ENCODE measurements around the gene ZNF205.

Gene ZNF205

GRCh38 chr16:3158510-3159314 lies 46.3 kb downstream of the ZNF205 start:
- Histone ChIP-seq H3K79me1 (ENCODE audit: low read length) (peaks cover 7% of the 10 kb centered on the region), H2BK5ac (ENCODE audit: low read depth, low read length, poor library complexity) (peak overlapping the region; percentile 59), H2AK5ac (ENCODE audit: low read length) (no peak overlapping the region), H3K79me2 (ENCODE audit: control insufficient read depth, insufficient read depth, low read length, poor library complexity) (peaks cover 8% of the 10 kb centered on the region), H4K8ac (ENCODE audit: low read depth, low read length) (peak overlapping the region; percentile 86), H3K4me1 (ENCODE audit: control insufficient read depth in 1 of 2, insufficient read depth in 2 of 2, low read length in 2 of 2) (peaks cover 6 to 9% of the 10 kb centered on the region in 2 experiments), H2BK120ac (ENCODE audit: insufficient read depth, low read length, poor library complexity) (peak overlapping the region; percentile 20), H3K9me3 (ENCODE audit: insufficient read depth, low read depth, low read length) (peaks cover 5% of the 10 kb centered on the region), H3K18ac (ENCODE audit: low read length) (peak overlapping the region; percentile 72), H3K9ac (ENCODE audit: low read length) (peak overlapping the region; percentile 76), H2BK12ac (ENCODE audit: low read length) (no peak overlapping the region), H3K4me3 (ENCODE audit: low read depth, low read length) (peak overlapping the region; percentile 70), H3K14ac (ENCODE audit: low read length) (peak overlapping the region; percentile 78), H3K27me3 (ENCODE audit: insufficient read depth, low read length) (no peaks in the 10 kb centered on the region), H3K4ac (ENCODE audit: low read depth, low read length) (peak overlapping the region; percentile 37), H3K23ac (ENCODE audit: low read length) (no peak overlapping the region), H3K4me2 (ENCODE audit: low read length) (peak overlapping the region; percentile 81), H4K12ac (ENCODE audit: low read depth, low read length) (peak overlapping the region; percentile 23), H3K36me3 (ENCODE audit: control insufficient read depth in 1 of 2, insufficient read depth in 2 of 2, low read length in 2 of 2) (no peaks in the 10 kb centered on the region), H4K91ac (ENCODE audit: low read depth, low read length) (peak overlapping the region; percentile 41), H2AFZ (ENCODE audit: insufficient read depth, low read length, poor library complexity) (peak overlapping the region; percentile 95), H3K27ac (ENCODE audit: low read depth, low read length) (peak overlapping the region; percentile 63)
- WGBS (ENCODE audit: extremely low coverage, insufficient coverage, insufficient read length) = no CpG with 5 or more reads among the region's 70 CpGs
- peak; percentile 80 to 82 for DNase-seq

GRCh38 chr16:3161235-3162018 lies 49.0 kb downstream of the ZNF205 start:
- Histone ChIP-seq H2BK12ac (ENCODE audit: low read length) (no peak overlapping the region), H2AK5ac (ENCODE audit: low read length) (no peak overlapping the region)
- WGBS (ENCODE audit: extremely low coverage, insufficient coverage, insufficient read length) = no CpG with 5 or more reads among the region's 36 CpGs

GRCh38 chr16:3164121-3164991 lies 52.0 kb downstream of the ZNF205 start:
- Histone ChIP-seq H2BK12ac (ENCODE audit: low read length) (no peak overlapping the region), H3K36me3 (ENCODE audit: control insufficient read depth in 1 of 2, insufficient read depth in 2 of 2, low read length in 2 of 2) (no peaks in the 10 kb centered on the region), H3K4me1 (ENCODE audit: control insufficient read depth in 1 of 2, insufficient read depth in 2 of 2, low read length in 2 of 2) (no peaks in the 10 kb centered on the region), H3K23ac (ENCODE audit: low read length) (no peak overlapping the region), H2BK5ac (ENCODE audit: low read depth, low read length, poor library complexity) (no peak overlapping the region), H3K18ac (ENCODE audit: low read length) (no peak overlapping the region), H3K79me1 (ENCODE audit: low read length) (no peaks in the 10 kb centered on the region), H2AK5ac (ENCODE audit: low read length) (no peak overlapping the region), H4K8ac (ENCODE audit: low read depth, low read length) (no peak overlapping the region), H3K4me2 (ENCODE audit: low read length) (no peak overlapping the region), H2AFZ (ENCODE audit: insufficient read depth, low read length, poor library complexity) (no peak overlapping the region), H4K91ac (ENCODE audit: low read depth, low read length) (no peak overlapping the region), H3K4ac (ENCODE audit: low read depth, low read length) (no peak overlapping the region), H3K79me2 (ENCODE audit: control insufficient read depth, insufficient read depth, low read length, poor library complexity) (no peaks in the 10 kb centered on the region), H4K12ac (ENCODE audit: low read depth, low read length) (no peak overlapping the region), H3K9ac (ENCODE audit: low read length) (no peak overlapping the region), H3K27me3 (ENCODE audit: insufficient read depth, low read length) (peaks cover 5% of the 10 kb centered on the region), H3K4me3 (ENCODE audit: low read depth, low read length) (no peak overlapping the region), H3K14ac (ENCODE audit: low read length) (no peak overlapping the region), H3K27ac (ENCODE audit: low read depth, low read length) (no peak overlapping the region), H2BK120ac (ENCODE audit: insufficient read depth, low read length, poor library complexity) (no peak overlapping the region), H3K9me3 (ENCODE audit: insufficient read depth, low read depth, low read length) (peaks cover 2% of the 10 kb centered on the region)
- no peak for DNase-seq
- no CpG with 5 or more reads among the region's 37 CpGs for WGBS (ENCODE audit: extremely low coverage, insufficient coverage, insufficient read length)

More at GRCh38 chr16:3161235-3162018, 49.0 kb downstream of the ZNF205 start:
- Histone ChIP-seq H3K9ac (ENCODE audit: low read length) (no peak overlapping the region), H2BK120ac (ENCODE audit: insufficient read depth, low read length, poor library complexity) (no peak overlapping the region), H3K36me3 (ENCODE audit: control insufficient read depth in 1 of 2, insufficient read depth in 2 of 2, low read length in 2 of 2) (no peaks in the 10 kb centered on the region), H3K4me2 (ENCODE audit: low read length) (no peak overlapping the region), H3K27ac (ENCODE audit: low read depth, low read length) (no peak overlapping the region), H2BK5ac (ENCODE audit: low read depth, low read length, poor library complexity) (no peak overlapping the region), H3K79me1 (ENCODE audit: low read length) (peaks cover 7% of the 10 kb centered on the region), H2AFZ (ENCODE audit: insufficient read depth, low read length, poor library complexity) (no peak overlapping the region), H3K14ac (ENCODE audit: low read length) (no peak overlapping the region), H3K27me3 (ENCODE audit: insufficient read depth, low read length) (no peaks in the 10 kb centered on the region), H3K9me3 (ENCODE audit: insufficient read depth, low read depth, low read length) (peaks cover 6% of the 10 kb centered on the region), H3K23ac (ENCODE audit: low read length) (no peak overlapping the region), H3K18ac (ENCODE audit: low read length) (no peak overlapping the region), H4K12ac (ENCODE audit: low read depth, low read length) (no peak overlapping the region), H3K4me3 (ENCODE audit: low read depth, low read length) (no peak overlapping the region), H4K91ac (ENCODE audit: low read depth, low read length) (no peak overlapping the region), H3K4me1 (ENCODE audit: control insufficient read depth in 1 of 2, insufficient read depth in 2 of 2, low read length in 2 of 2) (peaks cover 6 to 9% of the 10 kb centered on the region in 2 experiments), H3K79me2 (ENCODE audit: control insufficient read depth, insufficient read depth, low read length, poor library complexity) (peaks cover 8% of the 10 kb centered on the region), H3K4ac (ENCODE audit: low read depth, low read length) (no peak overlapping the region), H4K8ac (ENCODE audit: low read depth, low read length) (no peak overlapping the region)
- DNase-seq = peak; percentile 64 to 75
